HG03439 (cell line): ENCODE measurements around the gene PHKB.

Source experiments
- ATAC-seq: cut with Tn5 transposase; IDR thresholded peaks from one replicate; pipeline ENCODE4 v1.9.1; 2021; ENCODE audit warnings: mild to moderate bottlenecking, moderate library complexity; ENCODE audit not compliant: unreplicated experiment

Gene PHKB

DNA sequence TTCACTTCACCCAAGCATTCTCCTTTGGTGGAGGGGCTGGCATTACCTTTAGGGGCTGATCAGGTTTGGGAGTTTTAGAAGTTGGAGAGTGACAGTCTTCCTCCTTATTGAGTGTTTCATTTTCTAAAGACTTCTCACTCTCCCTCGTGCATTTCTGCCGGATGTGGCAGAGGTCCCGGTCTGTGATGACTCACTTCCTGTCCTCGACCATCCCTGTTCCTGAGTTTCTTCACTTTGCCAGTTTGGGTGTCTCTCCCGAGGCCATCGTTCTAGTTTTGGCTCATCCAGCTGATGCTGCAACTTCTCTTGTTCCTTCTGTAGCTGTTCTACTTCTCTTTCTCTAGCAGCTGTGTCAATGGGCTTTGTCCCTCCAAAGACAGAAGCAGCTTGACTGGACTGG lies 104.3 kb downstream of the PHKB start:
- no peak for ATAC-seq

DNA sequence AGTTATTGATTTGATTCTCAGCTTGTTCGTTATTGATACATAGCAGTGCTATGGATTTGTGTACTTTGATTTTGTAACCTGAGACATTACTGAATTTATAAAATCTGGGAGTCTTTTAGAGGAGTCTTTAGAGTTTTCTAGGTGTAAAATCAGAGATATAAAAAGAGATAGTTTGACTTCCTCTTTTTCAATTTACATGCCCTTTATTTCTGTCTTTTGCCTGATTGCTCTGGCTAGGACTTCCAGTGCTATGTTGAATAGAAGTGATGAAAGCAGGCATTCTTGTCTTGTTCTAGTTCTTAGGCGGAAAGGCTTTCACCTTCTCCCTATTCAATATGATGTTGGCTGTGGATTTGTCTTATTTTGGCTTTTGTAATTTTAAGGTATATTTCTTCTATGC lies 106.2 kb downstream of the PHKB start:
- ATAC-seq: no peak

DNA sequence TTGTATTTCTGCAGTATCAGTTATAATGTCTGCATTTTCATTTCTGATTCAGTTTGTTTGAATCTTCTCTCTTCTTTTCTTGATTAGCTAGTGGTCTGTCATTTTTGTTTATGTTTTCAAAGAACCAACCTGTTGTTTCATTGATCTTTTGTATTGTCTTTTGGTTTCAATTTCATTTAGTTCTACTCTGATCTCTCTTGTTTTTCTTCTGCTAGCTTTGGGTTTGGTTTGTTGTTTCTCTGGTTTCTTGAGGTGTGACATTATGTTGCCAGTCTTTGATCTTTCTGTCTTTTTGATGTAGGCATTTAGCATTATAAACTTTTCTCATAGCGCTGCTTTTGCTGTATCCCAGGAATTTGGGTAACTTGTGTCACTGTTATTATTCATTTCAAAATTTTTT lies 107.2 kb downstream of the PHKB start:
- no peak for ATAC-seq

DNA sequence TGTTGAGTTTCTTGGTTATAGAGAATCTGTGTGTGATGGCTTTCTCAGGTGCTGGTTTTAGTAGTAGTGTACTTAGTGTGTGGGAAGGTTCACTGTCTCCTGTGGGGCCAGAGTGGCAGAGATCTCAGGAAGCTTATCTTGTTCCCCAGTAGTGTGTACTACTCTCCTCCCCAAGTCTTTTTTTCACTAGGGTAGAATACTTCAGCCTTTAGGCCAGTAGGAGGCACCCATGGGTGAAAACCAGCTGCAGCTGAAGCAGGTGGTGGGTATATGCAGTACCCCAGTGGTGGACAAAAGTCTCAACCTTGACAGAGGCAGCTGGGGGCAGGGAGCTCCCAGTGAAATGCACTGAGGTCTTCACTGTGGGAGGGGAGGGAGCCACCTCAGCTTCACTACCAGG lies 109.9 kb downstream of the PHKB start:
- no peak for ATAC-seq

DNA sequence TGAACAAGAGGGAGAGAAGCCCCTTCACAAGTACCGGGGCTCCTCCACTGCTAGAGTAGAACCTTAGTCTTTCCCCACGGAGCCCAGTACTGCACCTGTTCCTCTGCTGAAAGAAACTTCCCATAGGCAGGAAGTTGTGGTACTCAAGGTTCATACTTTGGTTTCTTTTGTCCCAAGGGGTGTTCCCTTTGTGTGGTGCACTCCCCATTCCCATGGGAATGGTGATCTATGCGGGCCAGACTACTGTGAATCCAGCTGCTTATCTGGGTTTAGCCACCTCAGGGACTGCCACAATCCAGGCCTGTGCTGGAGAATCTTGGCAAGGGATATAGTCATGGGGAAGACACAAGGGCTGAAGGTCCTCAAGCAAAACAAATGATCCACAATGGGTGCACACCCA lies 110.6 kb downstream of the PHKB start:
- no peak for ATAC-seq

DNA sequence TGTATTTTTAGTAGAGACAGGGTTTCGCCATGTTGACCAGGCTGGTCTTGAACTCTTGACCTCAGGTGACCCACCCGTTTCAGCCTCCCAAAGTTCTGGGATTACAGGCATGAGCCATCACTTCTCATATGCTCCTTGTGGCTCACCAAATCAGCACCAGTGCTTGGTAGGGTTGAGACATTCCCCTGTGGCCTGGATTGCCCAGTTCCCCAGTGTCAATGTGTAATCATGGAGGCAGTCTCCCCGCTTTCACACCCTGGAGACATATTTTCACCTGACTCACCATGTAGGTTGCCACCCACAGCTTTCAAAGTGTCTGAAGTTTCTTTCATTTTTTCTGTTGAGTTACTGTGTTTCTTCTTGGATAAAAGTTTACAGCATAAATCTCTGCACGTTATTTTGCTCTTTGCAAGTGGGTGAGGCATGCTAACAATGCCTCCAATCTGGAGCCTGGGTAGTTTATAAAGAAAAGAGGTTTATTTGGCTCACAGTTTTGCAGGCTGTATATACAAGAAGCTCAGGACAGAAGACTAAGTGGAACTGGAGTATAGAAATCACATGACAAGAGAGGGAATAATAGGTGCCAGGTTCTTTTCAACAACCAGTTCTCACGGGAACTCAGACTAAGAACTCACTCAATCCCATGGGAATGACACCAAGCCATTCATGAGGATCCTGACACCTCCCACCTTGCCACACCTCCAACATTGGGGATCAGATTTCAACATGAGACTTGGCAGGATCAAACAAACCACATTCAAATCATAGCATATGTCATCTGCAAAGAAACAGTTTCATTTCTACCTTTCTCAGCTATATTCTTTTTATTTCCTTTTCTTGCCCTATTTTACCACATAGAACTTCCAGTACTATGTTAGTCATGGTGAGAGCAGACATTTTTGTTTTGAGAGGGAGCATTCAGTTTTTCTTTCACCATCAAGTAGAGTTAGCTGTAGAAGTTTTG lies 113.2 kb downstream of the PHKB start:
- no peak for ATAC-seq

DNA sequence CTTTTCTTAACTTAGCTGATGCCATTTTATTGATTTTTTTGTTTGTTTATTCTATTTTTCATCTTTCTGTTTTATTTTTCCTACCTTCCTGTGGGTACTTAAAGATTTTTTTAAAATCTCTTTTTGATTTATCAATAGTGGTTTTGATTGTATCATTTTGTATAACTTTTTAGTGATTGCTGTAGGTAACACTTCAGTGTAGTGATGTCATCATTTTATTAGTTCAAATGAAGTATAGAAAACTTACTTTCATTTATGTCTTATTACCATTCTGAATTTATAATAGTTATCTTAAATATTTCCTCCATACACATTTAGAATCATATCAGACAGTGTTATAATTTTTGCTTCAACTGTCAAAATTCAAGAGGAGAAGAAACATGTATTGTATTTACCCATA lies 115.9 kb downstream of the PHKB start:
- ATAC-seq: no peak

DNA sequence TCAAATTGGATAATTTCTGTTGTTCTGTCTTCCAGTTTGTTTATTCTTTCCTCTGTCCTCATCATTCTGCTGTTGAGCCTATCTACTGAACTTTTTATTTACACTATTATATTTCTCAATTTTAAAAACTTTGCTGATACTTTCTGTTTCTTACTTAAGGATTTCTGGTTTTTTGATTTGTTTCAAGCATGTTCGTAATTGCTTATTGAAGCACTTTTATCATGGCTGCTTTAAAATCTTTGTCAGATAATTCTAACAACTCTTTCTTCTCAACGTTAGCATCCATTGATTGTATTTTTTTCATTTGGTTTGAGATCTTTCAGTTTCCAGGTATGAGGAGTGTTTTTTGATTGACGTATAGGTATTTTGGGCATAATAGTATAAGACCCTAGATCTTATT lies 116.9 kb downstream of the PHKB start:
- ATAC-seq: no peak

DNA sequence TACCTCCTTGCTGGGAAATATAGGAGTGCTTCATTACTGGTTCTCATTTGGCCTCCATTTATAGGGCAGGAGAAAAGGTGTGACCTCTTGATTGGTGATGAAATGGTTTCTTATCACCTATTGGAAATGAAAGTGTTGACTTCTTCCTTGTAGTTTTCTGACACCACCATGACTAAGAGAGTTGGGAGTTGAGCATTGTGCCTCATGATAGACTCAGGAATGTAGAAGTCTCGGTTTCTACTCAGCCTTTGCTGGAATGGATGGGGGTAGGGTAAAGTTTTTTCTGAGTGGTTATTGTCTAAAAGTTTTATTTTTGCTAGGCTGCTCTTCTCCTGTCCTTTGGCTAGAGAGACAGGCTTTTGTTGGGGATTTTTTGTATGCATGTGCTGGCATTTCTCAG lies 117.4 kb downstream of the PHKB start:
- ATAC-seq: no peak

DNA sequence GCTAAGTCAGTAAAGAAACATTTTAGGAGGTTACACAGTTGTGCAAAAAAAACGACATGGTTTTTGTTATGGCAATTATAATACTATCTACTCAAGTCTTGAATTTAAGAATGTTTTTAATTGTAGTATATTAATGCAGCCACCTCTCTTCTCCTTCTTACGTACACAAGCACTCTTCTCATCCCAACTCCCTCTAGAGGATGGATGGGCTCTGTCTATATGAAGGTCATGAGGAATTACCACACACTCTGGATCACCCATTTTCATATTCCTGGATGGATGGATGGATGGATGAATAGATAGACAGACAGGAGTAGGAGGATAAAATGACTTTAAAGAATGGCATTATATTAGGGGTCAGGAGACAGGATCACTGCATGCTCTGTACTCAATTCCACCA lies 120.0 kb downstream of the PHKB start:
- no peak for ATAC-seq

DNA sequence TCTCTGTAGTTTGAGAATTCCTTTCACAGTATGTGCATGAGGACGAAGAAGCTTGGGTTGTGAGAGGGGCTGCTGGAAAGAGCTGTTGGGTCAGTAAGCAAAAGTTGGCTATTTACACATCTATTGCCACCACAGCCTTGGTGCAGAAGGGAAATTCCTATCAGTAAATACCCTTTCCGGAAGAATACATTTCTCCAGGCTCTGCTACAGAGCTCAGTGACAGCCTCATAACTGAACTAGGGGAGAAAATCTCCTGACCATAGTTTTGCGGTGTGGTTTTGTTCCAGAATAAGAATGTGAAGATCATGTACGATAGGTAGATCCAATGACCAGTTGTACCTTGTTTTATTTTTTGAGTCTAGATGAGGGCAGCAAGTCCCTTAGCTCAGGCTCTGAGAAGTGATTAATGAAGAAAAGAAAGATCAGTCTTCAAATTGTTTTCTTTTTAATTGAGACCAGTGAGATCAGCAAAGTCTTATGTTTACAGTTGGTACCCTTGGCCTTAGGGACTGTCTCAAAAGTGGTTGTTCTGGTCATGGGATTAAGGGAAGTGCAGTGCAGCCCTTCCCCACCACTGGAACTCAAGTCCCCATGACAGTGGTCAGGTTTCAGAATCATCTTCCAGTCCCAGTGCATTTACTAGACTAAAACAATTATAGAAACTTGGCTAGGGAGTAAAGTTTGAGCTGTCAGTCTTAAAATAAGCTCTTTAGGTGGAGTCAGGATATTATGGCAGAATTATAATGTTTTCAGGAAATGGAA lies 123.5 kb downstream of the PHKB start:
- no peak for ATAC-seq

DNA sequence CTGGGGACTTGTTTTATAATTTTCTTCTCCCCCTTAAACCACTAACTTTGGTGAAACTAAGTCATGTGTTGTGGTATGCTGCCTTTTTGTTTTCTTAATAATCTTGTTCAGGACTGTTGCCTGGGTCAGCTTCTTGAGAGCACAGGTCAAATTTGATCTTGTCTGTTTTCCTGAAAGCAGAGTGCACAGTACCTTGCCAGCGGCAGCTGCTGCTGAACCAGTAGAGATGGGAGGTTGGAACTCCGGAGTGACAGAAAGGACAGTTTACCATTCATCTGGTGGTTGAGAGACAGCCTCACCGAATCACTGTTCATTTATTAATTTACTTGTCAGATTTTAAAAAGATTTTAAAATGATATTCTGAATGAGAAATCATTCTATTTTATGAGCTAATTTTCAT lies 125.0 kb downstream of the PHKB start:
- no peak for ATAC-seq

DNA sequence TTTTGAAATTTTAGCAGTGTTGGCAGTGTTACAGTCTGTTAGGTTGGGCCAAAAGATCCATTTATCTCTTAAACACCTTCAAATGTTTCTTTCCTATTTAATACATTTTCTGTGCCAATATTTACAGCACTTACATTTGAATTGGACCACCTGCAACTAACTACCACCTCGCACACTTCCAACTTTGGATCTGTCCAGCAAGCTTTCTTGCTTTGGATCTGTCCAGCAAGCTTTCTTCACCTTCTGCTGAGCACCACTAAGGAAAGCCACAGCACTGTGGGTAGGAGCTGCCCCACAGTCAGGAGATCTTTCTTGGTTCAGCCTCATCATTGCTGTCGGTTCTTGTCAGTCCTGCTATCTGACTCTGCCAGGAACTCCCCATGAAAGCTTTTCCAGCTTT lies 129.3 kb downstream of the PHKB start:
- no peak for ATAC-seq

DNA sequence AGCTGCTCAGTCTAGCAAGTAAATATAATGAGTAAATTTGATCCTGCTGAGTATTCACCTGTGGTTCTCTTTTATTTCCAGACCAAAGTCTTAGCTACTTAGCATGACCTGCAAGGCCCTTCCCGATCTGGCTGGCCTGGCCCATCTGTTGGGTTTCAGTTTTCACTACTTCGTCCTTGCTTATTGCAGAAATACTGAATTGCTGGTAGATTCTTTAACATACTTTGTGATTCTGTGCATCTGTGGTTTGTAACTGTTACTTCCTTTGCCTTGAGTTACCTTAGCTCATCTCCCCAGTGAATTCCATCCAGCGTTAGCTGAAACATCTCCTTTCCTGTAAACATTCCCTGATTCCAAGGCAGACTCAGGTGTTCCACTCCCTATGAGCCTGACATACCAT lies 131.1 kb downstream of the PHKB start:
- no peak for ATAC-seq

DNA sequence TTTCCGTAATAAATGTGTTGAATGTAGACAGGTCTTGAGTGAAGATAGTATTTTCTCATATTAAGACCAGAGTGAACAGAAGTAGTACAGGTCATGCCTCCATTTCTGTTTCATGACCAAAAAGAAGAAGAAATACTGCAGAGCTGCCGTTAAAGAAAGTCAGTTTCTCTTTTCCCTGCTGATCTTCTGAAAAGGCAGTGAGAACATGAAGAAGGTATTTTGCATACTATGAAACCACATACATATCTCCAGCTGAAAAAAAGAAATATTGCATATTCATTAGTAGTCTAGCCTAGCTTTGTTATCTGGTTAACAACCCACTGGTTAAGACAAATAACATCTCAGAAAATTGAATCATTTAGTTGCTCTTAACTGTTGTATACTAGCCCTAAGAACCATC lies 138.4 kb downstream of the PHKB start:
- ATAC-seq: peak; percentile 52

DNA sequence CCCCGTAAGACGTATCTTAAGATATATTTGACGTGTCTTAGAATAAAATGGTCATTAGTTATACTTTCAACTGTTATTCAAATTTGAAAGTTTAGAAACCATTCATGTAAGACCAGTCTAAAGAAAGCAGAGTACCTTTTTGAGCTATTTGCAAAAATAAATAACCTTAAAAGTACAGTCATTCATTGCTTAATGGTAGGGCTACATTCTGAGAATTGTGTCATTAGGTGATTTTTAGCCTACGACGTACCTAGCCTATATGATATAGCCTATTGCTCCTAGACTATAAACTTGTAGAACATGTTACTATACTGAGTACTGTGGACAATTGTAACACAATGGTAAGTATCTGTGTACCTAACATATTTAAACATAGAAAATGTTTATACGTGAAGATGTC lies 139.2 kb downstream of the PHKB start:
- ATAC-seq: no peak

DNA sequence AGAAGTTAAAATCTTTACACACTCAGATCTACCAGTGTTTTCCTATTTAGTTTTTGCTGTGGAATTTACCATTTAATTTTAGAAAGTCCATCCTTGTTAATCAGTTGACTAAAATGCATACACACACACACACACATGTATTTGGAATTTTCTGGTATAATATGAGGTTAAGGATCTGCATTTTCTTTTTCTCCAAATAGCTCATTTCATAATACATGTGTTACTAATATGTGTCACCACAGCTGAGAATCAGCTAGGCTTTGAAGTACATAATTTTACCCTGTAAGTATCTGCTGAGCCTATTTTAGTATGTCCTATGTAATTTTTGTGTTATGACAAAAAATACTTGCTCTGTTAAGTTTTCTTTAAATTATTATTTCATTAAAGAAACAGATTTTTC lies 143.2 kb downstream of the PHKB start:
- ATAC-seq: no peak

DNA sequence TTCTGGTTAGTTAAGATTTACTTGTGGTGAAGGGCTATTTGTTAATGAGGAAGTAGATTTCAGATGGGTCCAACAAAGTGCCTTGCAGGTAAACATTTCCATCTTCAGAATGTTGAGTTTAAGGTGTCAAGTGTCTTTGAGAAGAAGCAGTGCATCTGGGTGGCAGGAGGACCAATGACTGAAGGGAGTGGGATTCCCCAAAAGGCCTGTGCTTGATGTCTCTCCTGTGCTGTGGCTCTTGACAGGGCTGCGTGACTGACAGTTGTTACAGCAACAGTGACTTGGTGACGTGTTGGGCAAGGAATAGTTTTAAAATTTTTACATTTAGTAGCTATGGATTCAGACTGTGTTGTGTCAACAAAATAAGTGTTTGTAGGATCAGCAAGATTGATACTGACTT lies 149.9 kb downstream of the PHKB start:
- no peak for ATAC-seq

DNA sequence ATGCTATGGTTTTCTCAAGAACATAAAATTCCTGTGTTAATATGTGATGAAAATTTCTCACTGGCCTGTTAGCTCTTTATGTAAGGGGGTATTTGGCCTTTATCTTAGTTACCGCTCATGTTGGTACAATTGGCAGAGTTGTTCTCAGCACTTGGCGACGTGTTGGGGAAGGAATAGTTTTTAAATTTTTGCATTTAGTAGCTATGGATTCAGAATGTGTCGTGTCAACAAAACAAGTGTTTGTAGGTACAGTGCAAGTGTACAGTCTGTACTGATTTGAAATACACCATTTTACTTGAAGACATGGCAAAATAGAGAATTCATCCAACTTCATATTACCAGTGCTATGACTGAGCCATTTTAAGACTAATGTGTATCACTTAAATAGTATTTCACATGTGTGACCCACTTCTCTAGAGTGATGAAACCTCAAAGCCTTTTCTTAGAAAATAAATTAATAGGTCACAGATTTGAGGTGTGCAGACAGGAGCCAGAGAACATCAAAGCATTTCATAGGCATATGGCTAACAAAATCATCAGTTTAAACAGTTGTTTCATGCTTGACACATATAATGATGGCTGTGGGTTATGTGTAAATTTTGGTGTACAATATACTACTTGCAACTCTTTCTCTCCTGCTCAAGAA lies 150.8 kb downstream of the PHKB start:
- ATAC-seq: no peak

DNA sequence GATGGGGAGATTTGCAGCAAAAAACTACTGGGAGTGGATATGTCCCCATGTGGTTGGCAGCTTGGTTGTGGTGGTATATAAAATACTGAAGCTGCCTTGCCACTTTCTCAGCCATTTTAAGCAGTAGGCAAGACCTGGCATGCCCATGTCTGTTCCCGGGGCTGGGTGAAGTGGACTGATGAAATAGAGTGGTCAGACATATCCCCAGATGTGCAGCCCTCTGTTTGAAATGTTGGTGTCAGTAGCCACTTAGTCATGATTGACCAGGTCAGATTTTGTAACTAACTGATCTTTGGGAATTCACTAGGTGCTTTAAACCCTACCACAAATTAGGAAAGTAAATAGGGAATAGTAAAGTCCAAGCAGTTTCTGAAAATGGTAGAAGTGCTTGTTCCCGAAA lies 151.6 kb downstream of the PHKB start:
- no peak for ATAC-seq

DNA sequence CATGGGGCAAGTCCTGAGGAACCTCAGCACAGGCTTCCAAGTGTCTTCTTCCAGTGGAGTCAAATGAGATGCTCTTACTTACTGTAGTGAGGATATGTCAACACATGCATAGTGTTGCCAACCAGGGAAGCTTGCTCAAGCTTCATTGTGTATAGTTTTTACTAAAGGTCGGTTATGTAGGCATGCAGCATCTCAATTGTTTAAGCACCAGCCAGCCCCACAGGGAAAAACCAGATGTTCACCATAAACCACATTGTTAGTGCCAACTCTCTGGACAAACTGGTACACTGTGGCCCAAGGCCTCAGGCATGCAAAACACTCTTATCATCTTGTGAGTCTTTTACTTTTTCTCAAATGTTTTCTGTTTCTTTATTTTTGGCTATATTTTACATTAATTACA lies 152.1 kb downstream of the PHKB start:
- ATAC-seq: no peak

DNA sequence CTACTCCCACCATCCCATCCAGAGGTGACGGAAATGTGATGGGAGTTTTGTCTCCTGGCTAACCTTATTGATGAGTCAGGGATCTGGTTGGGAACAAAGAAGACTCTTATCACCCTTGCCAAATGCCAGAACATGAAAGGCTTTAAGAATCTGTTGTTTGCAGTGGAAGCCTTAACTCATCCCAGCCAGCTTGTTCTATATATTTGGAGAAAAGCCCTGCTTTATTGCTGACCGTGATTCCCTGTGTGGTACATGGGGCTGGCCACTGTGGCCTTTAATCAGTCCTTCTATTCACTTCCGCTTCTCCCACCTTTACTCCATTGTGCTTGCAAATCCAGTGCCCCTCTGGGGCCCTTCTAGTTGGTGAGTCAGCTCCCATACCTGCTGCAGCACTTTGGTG lies 156.6 kb downstream of the PHKB start:
- no peak for ATAC-seq
